Measurements from ENCODE around the gene EEF1AKMT3. TPM values are rescaled to one million over a fixed set of nuclear protein-coding genes. Genes with fewer than 3 reads are reported as not detected.

Gene EEF1AKMT3
- total and polyA plus RNA-seq, 4 donors = 1.5 to 6.4 (median 2.1) TPM

DNA sequence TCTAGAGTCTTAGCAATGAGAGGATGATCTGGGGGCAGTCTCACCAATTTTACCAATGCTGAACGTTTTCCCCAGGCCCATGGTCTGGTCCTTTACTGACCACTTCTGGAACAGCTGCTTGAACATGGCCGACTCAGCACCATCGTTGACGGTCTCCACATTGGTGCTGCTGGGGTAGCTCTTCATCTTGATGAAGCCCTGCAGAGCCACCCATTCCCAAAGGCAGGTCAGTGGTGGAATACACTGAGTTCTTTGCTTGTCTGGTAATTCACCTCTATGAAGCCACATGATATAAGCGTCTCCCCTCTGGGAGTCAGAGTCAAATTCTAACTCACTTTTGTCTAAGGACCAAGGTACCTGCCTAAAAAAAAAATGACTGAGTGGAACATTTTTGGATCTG is 35.9 kb downstream of the EEF1AKMT3 start:
- Histone ChIP-seq H3K27ac (ENCODE audit: low read depth in 1 of 2, low read length in 2 of 2) (no peak overlapping the region), H3K9me3 (ENCODE audit: control insufficient read depth in 4 of 4, low read length in 3 of 4) (no peaks in the 10 kb centered on the region), H3K9ac (ENCODE audit: low read depth in 1 of 2, low read length in 2 of 2) (no peak overlapping the region), H3K27me3 (ENCODE audit: control insufficient read depth in 4 of 4, insufficient read depth in 4 of 4, low read length in 3 of 4) (no peaks in the 10 kb centered on the region), H3K4me1 (ENCODE audit: control insufficient read depth in 4 of 4, insufficient read depth in 4 of 4, low read length in 3 of 4) (no peaks in the 10 kb centered on the region), H3K4me3 (ENCODE audit: low read depth in 1 of 3, low read length in 3 of 3) (no peak overlapping the region), H3K36me3 (ENCODE audit: control insufficient read depth in 4 of 4, insufficient read depth in 3 of 4, low read depth in 1 of 4, low read length in 3 of 4) (peaks cover 5 to 59% (median 46%) of the 10 kb centered on the region in 4 donors)
- WGBS = 93% methylated on average over 5 of the region's 5 CpGs
- TF ChIP-seq YY1 (IDR thresholded peaks at IDR 0.05) = no peak
- TF ChIP-seq TAF1 (conservative IDR thresholded peaks at IDR 0.05) = no peak
- TF ChIP-seq GABPA (IDR thresholded peaks at IDR 0.05 in 1 of 2, conservative IDR thresholded peaks at IDR 0.05 in 1 of 2) = no peak
- TF ChIP-seq HNF4G (IDR thresholded peaks at IDR 0.05) = no peak
- no peak for TF ChIP-seq EGR1 (IDR thresholded peaks at IDR 0.05; ENCODE audit: low read depth in 2 of 2)
- no peak for TF ChIP-seq RAD21 (IDR thresholded peaks at IDR 0.05)
- TF ChIP-seq RXRA (IDR thresholded peaks at IDR 0.05) = no peak
- no peak for TF ChIP-seq NR2F2 (IDR thresholded peaks at IDR 0.05)
- DNase-seq (ENCODE audit: low spot score) = no peak

GRCh38 chr12:57809425-57809824 is 37.0 kb downstream of the EEF1AKMT3 start:
- Histone ChIP-seq H3K4me3 (ENCODE audit: low read depth in 1 of 3, low read length in 3 of 3) (no peak overlapping the region), H3K27ac (ENCODE audit: low read depth in 1 of 2, low read length in 2 of 2) (no peak overlapping the region), H3K4me1 (ENCODE audit: control insufficient read depth in 4 of 4, insufficient read depth in 4 of 4, low read length in 3 of 4) (peaks cover 0 to 3% (median under 1%) of the 10 kb centered on the region in 4 donors), H3K9me3 (ENCODE audit: control insufficient read depth in 4 of 4, low read length in 3 of 4) (no peaks in the 10 kb centered on the region), H3K36me3 (ENCODE audit: control insufficient read depth in 4 of 4, insufficient read depth in 3 of 4, low read depth in 1 of 4, low read length in 3 of 4) (peaks cover 5 to 59% (median 46%) of the 10 kb centered on the region in 4 donors), H3K27me3 (ENCODE audit: control insufficient read depth in 4 of 4, insufficient read depth in 4 of 4, low read length in 3 of 4) (no peaks in the 10 kb centered on the region), H3K9ac (ENCODE audit: low read depth in 1 of 2, low read length in 2 of 2) (no peak overlapping the region)
- no peak for DNase-seq (ENCODE audit: low spot score)
- 95% methylated on average over 3 of the region's 3 CpGs for WGBS
- TF ChIP-seq ZBTB33 (IDR thresholded peaks at IDR 0.05) = no peak
- TF ChIP-seq HNF4G (IDR thresholded peaks at IDR 0.05) = no peak
- TF ChIP-seq FOXA1 (IDR thresholded peaks at IDR 0.05) = no peak
- TF ChIP-seq, protein P1, sequence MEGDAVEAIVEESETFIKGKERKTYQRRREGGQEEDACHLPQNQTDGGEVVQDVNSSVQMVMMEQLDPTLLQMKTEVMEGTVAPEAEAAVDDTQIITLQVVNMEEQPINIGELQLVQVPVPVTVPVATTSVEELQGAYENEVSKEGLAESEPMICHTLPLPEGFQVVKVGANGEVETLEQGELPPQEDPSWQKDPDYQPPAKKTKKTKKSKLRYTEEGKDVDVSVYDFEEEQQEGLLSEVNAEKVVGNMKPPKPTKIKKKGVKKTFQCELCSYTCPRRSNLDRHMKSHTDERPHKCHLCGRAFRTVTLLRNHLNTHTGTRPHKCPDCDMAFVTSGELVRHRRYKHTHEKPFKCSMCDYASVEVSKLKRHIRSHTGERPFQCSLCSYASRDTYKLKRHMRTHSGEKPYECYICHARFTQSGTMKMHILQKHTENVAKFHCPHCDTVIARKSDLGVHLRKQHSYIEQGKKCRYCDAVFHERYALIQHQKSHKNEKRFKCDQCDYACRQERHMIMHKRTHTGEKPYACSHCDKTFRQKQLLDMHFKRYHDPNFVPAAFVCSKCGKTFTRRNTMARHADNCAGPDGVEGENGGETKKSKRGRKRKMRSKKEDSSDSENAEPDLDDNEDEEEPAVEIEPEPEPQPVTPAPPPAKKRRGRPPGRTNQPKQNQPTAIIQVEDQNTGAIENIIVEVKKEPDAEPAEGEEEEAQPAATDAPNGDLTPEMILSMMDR (IDR thresholded peaks at IDR 0.05; ENCODE audit: low read depth, low read length, missing input control) = no peak
- no peak for TF ChIP-seq FOXA2 (IDR thresholded peaks at IDR 0.05)
- TF ChIP-seq YY1 (IDR thresholded peaks at IDR 0.05) = no peak
- no peak for TF ChIP-seq MAX (IDR thresholded peaks at IDR 0.05)
- TF ChIP-seq JUND (IDR thresholded peaks at IDR 0.05) = no peak
- TF ChIP-seq RAD21 (IDR thresholded peaks at IDR 0.05) = no peak
- TF ChIP-seq HNF4A (conservative IDR thresholded peaks at IDR 0.05) = no peak
- no peak for TF ChIP-seq SP1 (IDR thresholded peaks at IDR 0.05)
- TF ChIP-seq TAF1 (conservative IDR thresholded peaks at IDR 0.05) = no peak
- no peak for TF ChIP-seq NR2F2 (IDR thresholded peaks at IDR 0.05)
- TF ChIP-seq REST (IDR thresholded peaks at IDR 0.05) = no peak
- TF ChIP-seq EGR1 (IDR thresholded peaks at IDR 0.05; ENCODE audit: low read depth in 2 of 2) = no peak
- no peak for TF ChIP-seq RXRA (IDR thresholded peaks at IDR 0.05)
- TF ChIP-seq, protein P2, sequence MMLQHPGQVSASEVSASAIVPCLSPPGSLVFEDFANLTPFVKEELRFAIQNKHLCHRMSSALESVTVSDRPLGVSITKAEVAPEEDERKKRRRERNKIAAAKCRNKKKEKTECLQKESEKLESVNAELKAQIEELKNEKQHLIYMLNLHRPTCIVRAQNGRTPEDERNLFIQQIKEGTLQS (IDR thresholded peaks at IDR 0.05) = no peak
- TF ChIP-seq GABPA (IDR thresholded peaks at IDR 0.05 in 1 of 2, conservative IDR thresholded peaks at IDR 0.05 in 1 of 2) = no peak

Data from liver (tissue), 9 donors.